ENCODE results near the gene GVQW3. TPM values are rescaled to one million over a fixed set of nuclear protein-coding genes. Genes with fewer than 3 reads are reported as not detected.

GVQW3 gene
- total RNA-seq, 2 donors from 2014 or later, result 6.6 to 13.5 TPM

DNA sequence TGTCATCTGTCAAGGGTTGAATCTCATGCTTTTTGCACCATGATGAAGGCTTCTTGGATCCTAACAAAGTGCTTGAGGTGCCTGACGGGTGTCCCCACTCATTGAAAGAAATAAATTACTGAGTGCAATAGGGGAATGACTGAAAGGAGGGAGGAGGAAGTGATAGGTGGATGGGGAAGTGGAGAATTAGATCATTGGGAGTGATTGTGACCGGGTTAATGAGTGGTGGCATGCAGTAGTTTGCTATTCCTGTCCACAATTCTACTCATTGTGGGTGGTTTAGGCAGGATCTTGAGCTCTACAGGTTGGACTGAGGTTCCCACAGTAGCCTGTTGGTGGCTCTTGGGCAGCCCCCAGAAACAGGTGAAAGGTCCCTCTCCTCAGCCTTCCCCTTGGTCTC is 44.5 kb upstream of the GVQW3 start:
- no peak for DNase-seq
- Mint-ChIP-seq H3K4me3 (no peak overlapping the region), H3K27me3 (ENCODE audit: insufficient read depth) (peaks cover 8% of the 10 kb centered on the region), H3K9me3 (peaks cover 42% of the 10 kb centered on the region), H3K36me3 (ENCODE audit: low read depth) (peaks cover 2% of the 10 kb centered on the region), H3K4me1 (no peaks in the 10 kb centered on the region), H3K27ac (no peak overlapping the region)
- Histone ChIP-seq H3K4me3 (ENCODE audit: low read length) (no peak overlapping the region), H3K9me3 (ENCODE audit: control insufficient read depth, low read length) (peaks cover 32% of the 10 kb centered on the region), H3K9ac (ENCODE audit: extremely low read depth, low read length, poor library complexity, severe bottlenecking) (no peak overlapping the region), H3K27ac (ENCODE audit: low read depth, low read length) (no peak overlapping the region), H3K4me1 (ENCODE audit: control insufficient read depth, insufficient read depth, low read length) (no peaks in the 10 kb centered on the region), H3K27me3 (ENCODE audit: control insufficient read depth, insufficient read depth, low read length, poor library complexity, severe bottlenecking) (no peaks in the 10 kb centered on the region), H3K36me3 (ENCODE audit: control insufficient read depth, insufficient read depth, low read length) (no peaks in the 10 kb centered on the region)
- TF ChIP-seq, protein P1, sequence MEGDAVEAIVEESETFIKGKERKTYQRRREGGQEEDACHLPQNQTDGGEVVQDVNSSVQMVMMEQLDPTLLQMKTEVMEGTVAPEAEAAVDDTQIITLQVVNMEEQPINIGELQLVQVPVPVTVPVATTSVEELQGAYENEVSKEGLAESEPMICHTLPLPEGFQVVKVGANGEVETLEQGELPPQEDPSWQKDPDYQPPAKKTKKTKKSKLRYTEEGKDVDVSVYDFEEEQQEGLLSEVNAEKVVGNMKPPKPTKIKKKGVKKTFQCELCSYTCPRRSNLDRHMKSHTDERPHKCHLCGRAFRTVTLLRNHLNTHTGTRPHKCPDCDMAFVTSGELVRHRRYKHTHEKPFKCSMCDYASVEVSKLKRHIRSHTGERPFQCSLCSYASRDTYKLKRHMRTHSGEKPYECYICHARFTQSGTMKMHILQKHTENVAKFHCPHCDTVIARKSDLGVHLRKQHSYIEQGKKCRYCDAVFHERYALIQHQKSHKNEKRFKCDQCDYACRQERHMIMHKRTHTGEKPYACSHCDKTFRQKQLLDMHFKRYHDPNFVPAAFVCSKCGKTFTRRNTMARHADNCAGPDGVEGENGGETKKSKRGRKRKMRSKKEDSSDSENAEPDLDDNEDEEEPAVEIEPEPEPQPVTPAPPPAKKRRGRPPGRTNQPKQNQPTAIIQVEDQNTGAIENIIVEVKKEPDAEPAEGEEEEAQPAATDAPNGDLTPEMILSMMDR (conservative IDR thresholded peaks at IDR 0.05), result no peak
- 80 to 94% methylated on average over 1 to 2 of the region's 2 CpGs for WGBS, 2 experiments (ENCODE audit: insufficient coverage in 1 of 2, insufficient read length in 1 of 2)

DNA sequence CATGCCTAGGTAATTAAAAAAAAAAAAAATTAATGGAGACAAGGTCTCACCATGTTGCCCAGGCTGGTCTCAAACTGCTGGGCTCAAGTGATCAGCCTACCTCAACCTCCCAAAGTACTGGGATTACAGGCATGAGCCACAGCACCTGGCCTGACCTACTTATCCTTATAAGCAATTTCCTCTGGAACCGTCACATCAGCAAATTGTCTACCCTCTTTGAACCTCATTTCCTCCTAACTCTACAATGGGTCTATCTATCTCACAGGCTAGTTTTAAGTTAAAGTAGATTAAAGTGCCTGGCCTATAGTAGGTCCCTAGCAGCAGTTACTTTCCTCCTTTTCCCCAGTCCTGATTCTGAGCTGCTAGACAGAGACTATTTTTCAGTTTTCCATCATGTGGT is 43.7 kb upstream of the GVQW3 start:
- DNase-seq, result no peak
- WGBS, 2 experiments (ENCODE audit: insufficient coverage in 1 of 2, insufficient read length in 1 of 2), result 85% methylated on average over 1 of the region's 1 CpG; no CpG with 5 or more reads in 1 of the 2 experiments
- H3K9me3 ChIP-seq (ENCODE audit: control insufficient read depth, low read length), result peaks cover 32% of the 10 kb centered on the region
- no peak overlapping the region for H3K27ac Mint-ChIP-seq
- H3K4me3 ChIP-seq (ENCODE audit: low read length), result no peak overlapping the region
- H3K9me3 Mint-ChIP-seq, result peaks cover 39% of the 10 kb centered on the region
- no peaks in the 10 kb centered on the region for H3K27me3 ChIP-seq (ENCODE audit: control insufficient read depth, insufficient read depth, low read length, poor library complexity, severe bottlenecking)
- no peaks in the 10 kb centered on the region for H3K36me3 ChIP-seq (ENCODE audit: control insufficient read depth, insufficient read depth, low read length)
- H3K4me1 Mint-ChIP-seq, result no peaks in the 10 kb centered on the region
- no peaks in the 10 kb centered on the region for H3K4me1 ChIP-seq (ENCODE audit: control insufficient read depth, insufficient read depth, low read length)
- peaks cover 8% of the 10 kb centered on the region for H3K27me3 Mint-ChIP-seq (ENCODE audit: insufficient read depth)
- no peak overlapping the region for H3K27ac ChIP-seq (ENCODE audit: low read depth, low read length)
- H3K4me3 Mint-ChIP-seq, result no peak overlapping the region
- TF ChIP-seq, protein P1 (conservative IDR thresholded peaks at IDR 0.05), result no peak
- H3K9ac ChIP-seq (ENCODE audit: extremely low read depth, low read length, poor library complexity, severe bottlenecking), result no peak overlapping the region
- peaks cover 2% of the 10 kb centered on the region for H3K36me3 Mint-ChIP-seq (ENCODE audit: low read depth)

DNA sequence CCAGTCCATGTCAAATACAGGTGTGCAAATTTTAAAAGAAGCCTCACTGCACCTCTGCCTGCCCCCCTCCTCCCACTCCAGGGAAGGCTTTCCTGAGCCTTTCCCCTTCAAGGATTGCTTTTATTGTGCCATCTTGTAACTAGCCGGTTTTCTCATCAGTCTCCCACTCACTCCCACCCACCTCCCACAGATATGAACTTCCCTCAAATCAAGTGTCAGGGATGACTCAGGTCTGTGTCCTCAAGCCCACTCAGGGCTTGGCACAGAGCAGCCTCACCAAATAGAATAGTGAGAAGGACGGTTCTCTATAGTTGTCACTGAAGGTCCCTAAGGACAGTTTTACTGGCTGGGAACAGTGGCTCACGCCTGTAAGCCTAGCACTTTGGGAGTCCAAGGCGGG is 43.2 kb upstream of the GVQW3 start:
- Mint-ChIP-seq H3K27ac (no peak overlapping the region), H3K4me3 (no peak overlapping the region), H3K36me3 (ENCODE audit: low read depth) (peaks cover 2% of the 10 kb centered on the region), H3K27me3 (ENCODE audit: insufficient read depth) (peaks cover 8% of the 10 kb centered on the region), H3K4me1 (no peaks in the 10 kb centered on the region), H3K9me3 (peaks cover 38% of the 10 kb centered on the region)
- Histone ChIP-seq H3K9me3 (ENCODE audit: control insufficient read depth, low read length) (peaks cover 32% of the 10 kb centered on the region), H3K4me3 (ENCODE audit: low read length) (no peak overlapping the region), H3K9ac (ENCODE audit: extremely low read depth, low read length, poor library complexity, severe bottlenecking) (no peak overlapping the region), H3K27ac (ENCODE audit: low read depth, low read length) (no peak overlapping the region), H3K4me1 (ENCODE audit: control insufficient read depth, insufficient read depth, low read length) (no peaks in the 10 kb centered on the region), H3K36me3 (ENCODE audit: control insufficient read depth, insufficient read depth, low read length) (no peaks in the 10 kb centered on the region), H3K27me3 (ENCODE audit: control insufficient read depth, insufficient read depth, low read length, poor library complexity, severe bottlenecking) (no peaks in the 10 kb centered on the region)
- no peak for DNase-seq
- WGBS, 2 experiments (ENCODE audit: insufficient coverage in 1 of 2, insufficient read length in 1 of 2), result 86 to 100% methylated on average over 3 to 4 of the region's 4 CpGs
- TF ChIP-seq, protein P1 (conservative IDR thresholded peaks at IDR 0.05), result no peak
